ENCODE measurements around the gene COL4A2.

COL4A2 gene

DNA sequence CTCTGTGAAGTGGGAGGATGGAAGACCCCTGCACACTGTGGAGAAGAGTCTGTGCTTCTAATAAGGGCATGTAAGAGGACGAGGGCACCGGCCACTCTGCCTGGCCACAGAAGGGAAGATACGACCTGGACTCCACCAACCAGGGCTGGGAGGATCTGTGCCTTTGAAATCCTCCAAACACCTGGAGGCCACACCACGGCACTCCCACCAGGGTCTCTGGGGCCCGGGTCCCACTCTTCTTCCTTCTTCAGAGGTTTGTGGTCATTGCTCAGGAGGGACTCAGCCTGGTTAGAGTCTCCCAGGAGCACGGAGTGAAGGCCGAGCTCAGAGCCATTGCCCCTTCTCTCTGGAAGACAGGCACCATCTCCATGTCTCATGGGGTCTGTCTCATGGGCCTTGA lies 212.4 kb downstream of the COL4A2 start:
- Histone ChIP-seq H3K36me3 (no peaks in the 10 kb centered on the region), H3K4me3 (ENCODE audit: low read depth in 1 of 2, low read length in 1 of 2) (no peak overlapping the region), H3K9me3 (no peaks in the 10 kb centered on the region), H3K27ac (peak overlapping the region; percentile 89), H3K27me3 (peaks cover 3% of the 10 kb centered on the region), H3K4me1 (ENCODE audit: control insufficient read depth in 1 of 2, insufficient read depth in 1 of 2, low read depth in 1 of 2, low read length in 1 of 2) (peaks cover 49 to 71% of the 10 kb centered on the region in 2 experiments)
- no peak for TF ChIP-seq CTCF (IDR thresholded peaks at IDR 0.05)

DNA sequence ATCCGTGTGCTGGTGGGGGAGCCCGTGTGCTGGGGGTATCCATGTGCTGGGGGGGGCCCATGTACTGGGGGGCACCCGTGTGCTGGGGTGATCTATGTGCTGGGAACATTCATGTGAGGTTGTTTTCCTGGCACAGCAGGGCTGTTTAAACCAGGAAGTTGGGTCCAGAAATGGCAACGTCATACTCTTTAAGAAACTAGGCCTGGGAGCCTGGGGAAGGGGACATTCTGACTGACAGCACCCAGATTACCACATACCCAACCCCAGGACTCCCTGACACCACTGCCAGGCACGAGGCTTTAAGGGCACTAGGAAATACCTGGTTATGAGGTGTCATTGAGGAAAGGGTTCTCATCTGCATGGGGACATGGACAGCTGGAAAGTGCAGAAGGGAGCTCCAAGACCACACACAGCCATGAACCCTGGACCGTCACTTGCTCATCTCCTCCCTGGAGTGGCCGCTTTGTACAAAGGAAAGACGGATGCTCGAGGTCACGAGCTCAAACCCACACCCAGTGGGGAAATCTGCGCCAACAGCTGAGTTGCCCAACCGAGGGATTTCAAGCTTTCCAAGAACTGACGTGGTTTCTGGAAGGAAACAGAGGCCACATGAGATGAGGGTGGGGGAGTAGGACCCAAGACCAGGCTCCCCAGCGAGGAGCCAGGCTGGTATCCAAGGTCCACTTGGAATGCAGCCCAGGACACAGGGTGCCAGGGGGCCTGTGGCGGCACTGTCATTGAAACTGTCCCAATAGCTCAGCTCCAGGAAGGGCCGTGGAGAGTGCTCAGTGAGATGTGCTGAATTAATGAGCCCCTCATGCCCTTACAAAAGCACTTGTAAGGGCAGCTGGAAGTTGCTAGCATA lies 213.6 kb downstream of the COL4A2 start:
- H3K27ac ChIP-seq: peak overlapping the region; percentile 89
- no peaks in the 10 kb centered on the region for H3K36me3 ChIP-seq
- H3K9me3 ChIP-seq: no peaks in the 10 kb centered on the region
- peaks cover 12% of the 10 kb centered on the region for H3K27me3 ChIP-seq
- peak overlapping the region; percentile 44 to 49 for H3K4me3 ChIP-seq (ENCODE audit: low read depth in 1 of 2, low read length in 1 of 2)
- no peak for TF ChIP-seq CTCF (IDR thresholded peaks at IDR 0.05)
- H3K4me1 ChIP-seq (ENCODE audit: control insufficient read depth in 1 of 2, insufficient read depth in 1 of 2, low read depth in 1 of 2, low read length in 1 of 2): peaks cover 55 to 82% of the 10 kb centered on the region in 2 experiments

GRCh38 chr13:110521296-110521680 lies 214.2 kb downstream of the COL4A2 start:
- TF ChIP-seq CTCF (IDR thresholded peaks at IDR 0.05): no peak
- no peaks in the 10 kb centered on the region for H3K9me3 ChIP-seq
- H3K27ac ChIP-seq: peak overlapping the region; percentile 89
- H3K4me1 ChIP-seq (ENCODE audit: control insufficient read depth in 1 of 2, insufficient read depth in 1 of 2, low read depth in 1 of 2, low read length in 1 of 2): peaks cover 55 to 82% of the 10 kb centered on the region in 2 experiments
- no peaks in the 10 kb centered on the region for H3K36me3 ChIP-seq
- H3K27me3 ChIP-seq: peaks cover 15% of the 10 kb centered on the region
- H3K4me3 ChIP-seq (ENCODE audit: low read depth in 1 of 2, low read length in 1 of 2): peak overlapping the region; percentile 44 to 49

- Histone ChIP-seq H3K27ac (peak overlapping the region; percentile 89), H3K4me1 (ENCODE audit: control insufficient read depth in 1 of 2, insufficient read depth in 1 of 2, low read depth in 1 of 2, low read length in 1 of 2) (peaks cover 55 to 82% of the 10 kb centered on the region in 2 experiments), H3K27me3 (peaks cover 15% of the 10 kb centered on the region), H3K9me3 (no peaks in the 10 kb centered on the region), H3K4me3 (ENCODE audit: low read depth in 1 of 2, low read length in 1 of 2) (peak overlapping the region in 1 of 2 experiments; percentile 44), H3K36me3 (no peaks in the 10 kb centered on the region)
- TF ChIP-seq CTCF (IDR thresholded peaks at IDR 0.05): peak; percentile 25
Observed at GRCh38 chr13:110521946-110522345, 214.9 kb downstream of the COL4A2 start.

GRCh38 chr13:110522721-110523120 lies 215.6 kb downstream of the COL4A2 start:
- H3K27ac ChIP-seq: peak overlapping the region; percentile 89
- H3K4me1 ChIP-seq (ENCODE audit: control insufficient read depth in 1 of 2, insufficient read depth in 1 of 2, low read depth in 1 of 2, low read length in 1 of 2): peaks cover 55 to 80% of the 10 kb centered on the region in 2 experiments
- no peak for TF ChIP-seq CTCF (IDR thresholded peaks at IDR 0.05)
- H3K36me3 ChIP-seq: no peaks in the 10 kb centered on the region
- no peak overlapping the region for H3K4me3 ChIP-seq (ENCODE audit: low read depth in 1 of 2, low read length in 1 of 2)
- peaks cover 15% of the 10 kb centered on the region for H3K27me3 ChIP-seq
- no peaks in the 10 kb centered on the region for H3K9me3 ChIP-seq

Measured in neutrophil (primary cell).